Tibial artery (tissue), 4 donors: ENCODE results near the gene ARHGAP44.
A peak's percentile ranks its signal among the peaks of the same experiment; 100 is the strongest.

Experiments
- DNase-seq, 2 donors: peaks; one replicate each; pipeline ENCODE4 v3.0.0-alpha.2; 2019
- H3K27ac ChIP-seq, 2 donors: fragments of 200-600 bp; sonication (generic) in 1 of 2; 1 replicate in 1 of 2; 2 replicates in 1 of 2; pipeline ENCODE4 v1.5.1; 2018 to 2019; ENCODE audit warnings: mild to moderate bottlenecking in 1 of 2
- H3K27me3 ChIP-seq, 2 donors: fragments of 200-600 bp; sonication (generic) in 1 of 2; one replicate each; pipeline versions ENCODE4 v1.5.1 to v1.6.0; 2016 to 2019
- H3K36me3 ChIP-seq, 3 donors: fragments of 200-600 bp; sonication (generic) in 2 of 3; one replicate each; pipeline ENCODE4 v1.5.1; 2016 to 2019; ENCODE audit warnings: mild to moderate bottlenecking in 2 of 3
- H3K4me1 ChIP-seq, 4 donors: fragments of 200-600 bp; sonication (generic) in 2 of 4; 1 replicate in 3 of 4; 2 replicates in 1 of 4; pipeline ENCODE4 v1.5.1; 2016 to 2019
- H3K4me3 ChIP-seq, 2 donors: fragments of 200-600 bp; sonication (generic) in 1 of 2; 1 replicate in 1 of 2; 2 replicates in 1 of 2; pipeline ENCODE4 v1.5.1; 2018 to 2019; ENCODE audit warnings: mild to moderate bottlenecking in 2 of 2
- H3K9me3 ChIP-seq, 3 donors: fragments of 200-600 bp; sonication (generic) in 1 of 3; one replicate each; pipeline ENCODE4 v1.5.1; 2016 to 2019
- CTCF ChIP-seq, 2 experiments: fragments of 200-600 bp in 1 of 2; fragments of 450-650 bp in 1 of 2; IDR thresholded peaks; one replicate each; pipeline ENCODE4 v1.5.1; 2017 to 2019; ENCODE audit warnings: antibody characterized with exemption in 2 of 2, mild to moderate bottlenecking in 1 of 2, moderate library complexity in 1 of 2
- intact Hi-C: fragments of 100-400 bp; cut with DNase I; formaldehyde crosslinking; loops from one replicate; pipeline ENCODE4 v1.15.0; 2023; ENCODE audit warnings: low total_unique reads

The ARHGAP44 gene

GRCh38 chr17:12992676-12993075, 203.4 kb downstream of the ARHGAP44 start:
- no peaks in the 10 kb centered on the region for H3K27me3 ChIP-seq
- no peak overlapping the region for H3K4me3 ChIP-seq
- H3K36me3 ChIP-seq = peaks cover 76 to 81% (median 81%) of the 10 kb centered on the region in 3 donors
- H3K4me1 ChIP-seq = no peaks in the 10 kb centered on the region
- intact Hi-C loops = no loop called here
- no peak overlapping the region for H3K27ac ChIP-seq
- H3K9me3 ChIP-seq = no peaks in the 10 kb centered on the region
- TF ChIP-seq CTCF (IDR thresholded peaks at IDR 0.05) = no peak
- no peak for DNase-seq

- H3K4me1 ChIP-seq = no peaks in the 10 kb centered on the region
- no peak for DNase-seq
- no peaks in the 10 kb centered on the region for H3K27me3 ChIP-seq
- intact Hi-C loops = no loop called here
- H3K9me3 ChIP-seq = no peaks in the 10 kb centered on the region
- TF ChIP-seq CTCF (IDR thresholded peaks at IDR 0.05) = no peak
- H3K36me3 ChIP-seq = peaks cover 85 to 91% (median 91%) of the 10 kb centered on the region in 3 donors
- H3K27ac ChIP-seq = no peak overlapping the region
- no peak overlapping the region for H3K4me3 ChIP-seq
Observed at GRCh38 chr17:12993631-12994030, 204.3 kb downstream of the ARHGAP44 start.

GRCh38 chr17:12994341-12995074, 205.2 kb downstream of the ARHGAP44 start:
- intact Hi-C loops = no loop called here
- no peaks in the 10 kb centered on the region for H3K27me3 ChIP-seq
- H3K36me3 ChIP-seq = peaks cover 94 to 100% (median 96%) of the 10 kb centered on the region in 3 donors
- H3K27ac ChIP-seq = no peak overlapping the region
- no peak overlapping the region for H3K4me3 ChIP-seq
- no peak for TF ChIP-seq CTCF (IDR thresholded peaks at IDR 0.05)
- no peaks in the 10 kb centered on the region for H3K9me3 ChIP-seq
- peak in 1 of 2 donors; percentile 52 for DNase-seq
- no peaks in the 10 kb centered on the region for H3K4me1 ChIP-seq

GRCh38 chr17:12995106-12995895, 206.0 kb downstream of the ARHGAP44 start:
- peak in 1 of 2 donors; percentile 2 for DNase-seq
- H3K27me3 ChIP-seq = no peaks in the 10 kb centered on the region
- H3K27ac ChIP-seq = no peak overlapping the region
- no peak for TF ChIP-seq CTCF (IDR thresholded peaks at IDR 0.05)
- no peaks in the 10 kb centered on the region for H3K9me3 ChIP-seq
- peaks cover 96 to 100% (median 96%) of the 10 kb centered on the region in 3 donors for H3K36me3 ChIP-seq
- H3K4me1 ChIP-seq = no peaks in the 10 kb centered on the region
- intact Hi-C loops = no loop called here
- no peak overlapping the region for H3K4me3 ChIP-seq

DNA sequence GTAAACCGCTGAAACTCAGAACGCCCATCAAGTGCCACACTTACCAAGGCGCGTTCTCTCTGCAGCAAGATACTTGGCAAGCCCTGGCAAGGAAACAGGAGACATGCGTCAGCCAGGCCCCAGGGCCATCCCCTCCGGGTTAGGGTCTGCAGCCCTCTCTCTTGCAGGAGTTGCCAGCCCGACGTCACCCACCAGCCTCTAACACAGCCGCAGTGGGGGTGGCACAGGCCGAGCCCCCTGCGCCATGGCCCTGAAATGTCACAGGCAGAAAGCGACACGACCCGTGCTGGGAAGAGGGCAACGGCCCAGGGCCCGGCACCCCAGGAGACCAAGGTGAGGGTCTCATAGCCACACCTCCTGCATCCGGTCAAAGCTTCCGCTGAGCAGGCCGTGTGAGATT, 206.6 kb downstream of the ARHGAP44 start:
- intact Hi-C loops = no loop called here
- Histone ChIP-seq H3K9me3 (no peaks in the 10 kb centered on the region), H3K4me1 (no peaks in the 10 kb centered on the region), H3K4me3 (no peak overlapping the region), H3K27me3 (no peaks in the 10 kb centered on the region), H3K36me3 (peaks cover 96 to 100% (median 96%) of the 10 kb centered on the region in 3 donors), H3K27ac (no peak overlapping the region)
- DNase-seq = peak in 1 of 2 donors; percentile 58
- TF ChIP-seq CTCF (IDR thresholded peaks at IDR 0.05) = no peak
